ENCODE measurements around the gene ITCH.

- no peak for TF ChIP-seq CTCF (conservative IDR thresholded peaks at IDR 0.05)
- no peak for TF ChIP-seq ZFX (IDR thresholded peaks at IDR 0.05)
Measured at GRCh38 chr20:34320861-34321260, 42.2 kb upstream of the ITCH start.
